Measurements from ENCODE around the gene POU4F3. TPM values are rescaled to one million over a fixed set of nuclear protein-coding genes. Genes with fewer than 3 reads are reported as not detected.
A peak's percentile ranks its signal among the peaks of the same experiment; 100 is the strongest.

The POU4F3 gene
- polyA plus RNA-seq, 3 donors: 0.05 TPM; not detected in 2

DNA sequence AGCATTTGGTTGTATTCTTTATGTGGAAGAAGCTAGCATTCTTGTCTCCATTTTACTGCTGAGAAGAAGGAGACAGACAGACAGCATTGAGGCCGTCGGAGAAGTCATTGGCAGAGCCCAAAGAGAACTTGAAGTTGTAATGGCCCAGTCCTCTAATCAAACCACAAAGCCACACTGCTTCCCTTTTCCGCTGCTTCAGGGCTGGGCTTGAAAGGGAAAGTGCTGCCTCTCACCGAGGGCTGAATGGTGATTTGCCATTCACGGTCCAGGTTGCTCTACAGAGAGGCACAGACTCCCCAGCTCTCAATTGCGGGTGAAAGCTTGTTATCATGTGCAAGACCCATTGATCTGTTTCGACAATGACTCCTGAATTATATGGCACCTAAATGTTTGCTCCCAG, 25.6 kb upstream of the POU4F3 start:
- peak overlapping the region; percentile 37 to 53 for H3K4me3 Mint-ChIP-seq
- H3K9ac ChIP-seq (ENCODE audit: insufficient read depth, low read length, poor library complexity, severe bottlenecking): no peak overlapping the region
- H3K27me3 ChIP-seq (ENCODE audit: control insufficient read depth in 2 of 2, insufficient read depth in 2 of 2, low read length in 2 of 2): peaks cover 4 to 17% of the 10 kb centered on the region in 2 donors
- no peak overlapping the region for H3K27ac Mint-ChIP-seq
- TF ChIP-seq, protein P1, sequence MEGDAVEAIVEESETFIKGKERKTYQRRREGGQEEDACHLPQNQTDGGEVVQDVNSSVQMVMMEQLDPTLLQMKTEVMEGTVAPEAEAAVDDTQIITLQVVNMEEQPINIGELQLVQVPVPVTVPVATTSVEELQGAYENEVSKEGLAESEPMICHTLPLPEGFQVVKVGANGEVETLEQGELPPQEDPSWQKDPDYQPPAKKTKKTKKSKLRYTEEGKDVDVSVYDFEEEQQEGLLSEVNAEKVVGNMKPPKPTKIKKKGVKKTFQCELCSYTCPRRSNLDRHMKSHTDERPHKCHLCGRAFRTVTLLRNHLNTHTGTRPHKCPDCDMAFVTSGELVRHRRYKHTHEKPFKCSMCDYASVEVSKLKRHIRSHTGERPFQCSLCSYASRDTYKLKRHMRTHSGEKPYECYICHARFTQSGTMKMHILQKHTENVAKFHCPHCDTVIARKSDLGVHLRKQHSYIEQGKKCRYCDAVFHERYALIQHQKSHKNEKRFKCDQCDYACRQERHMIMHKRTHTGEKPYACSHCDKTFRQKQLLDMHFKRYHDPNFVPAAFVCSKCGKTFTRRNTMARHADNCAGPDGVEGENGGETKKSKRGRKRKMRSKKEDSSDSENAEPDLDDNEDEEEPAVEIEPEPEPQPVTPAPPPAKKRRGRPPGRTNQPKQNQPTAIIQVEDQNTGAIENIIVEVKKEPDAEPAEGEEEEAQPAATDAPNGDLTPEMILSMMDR (IDR thresholded peaks at IDR 0.05): no peak
- H2AFZ ChIP-seq (ENCODE audit: insufficient read depth, low read depth, low read length, poor library complexity, severe bottlenecking): no peak overlapping the region
- H3K4me1 Mint-ChIP-seq: peaks cover 10% of the 10 kb centered on the region
- H3K4me1 ChIP-seq (ENCODE audit: control insufficient read depth in 1 of 2, insufficient read depth in 2 of 2, low read length in 2 of 2): peaks cover 3 to 10% of the 10 kb centered on the region in 2 donors
- H3K36me3 Mint-ChIP-seq: no peaks in the 10 kb centered on the region
- no peaks in the 10 kb centered on the region for H3K9me3 ChIP-seq (replicated peaks in 1 of 2; ENCODE audit: control insufficient read depth in 1 of 2, insufficient read depth in 1 of 2, low read length in 2 of 2)
- 3% methylated on average over 4 of the region's 7 CpGs for WGBS (ENCODE audit: insufficient coverage)
- peak; percentile 30 to 39 (median 31) for DNase-seq
- no peaks in the 10 kb centered on the region for H4K20me1 ChIP-seq (ENCODE audit: insufficient read depth, low read length)
- intact Hi-C loops (cut with micrococcal nuclease): no loop called here
- peak overlapping the region in 1 of 3 experiments; percentile 33 for H3K4me3 ChIP-seq (replicated peaks in 1 of 3; ENCODE audit: low read depth in 2 of 3, low read length in 3 of 3)
- H3K27ac ChIP-seq (ENCODE audit: low read depth in 1 of 2, low read length in 2 of 2): no peak overlapping the region
- peaks cover 17 to 39% (median 37%) of the 10 kb centered on the region in 3 donors for H3K27me3 Mint-ChIP-seq (ENCODE audit: low read depth in 3 of 3)
- peak overlapping the region; percentile 52 for H3K4me2 ChIP-seq (replicated peaks; ENCODE audit: extremely low read depth, low read length, poor library complexity, severe bottlenecking)
- H3K36me3 ChIP-seq (replicated peaks in 1 of 2; ENCODE audit: control insufficient read depth in 1 of 2, insufficient read depth in 2 of 2, low read length in 2 of 2): no peaks in the 10 kb centered on the region
- H3K9me3 Mint-ChIP-seq: no peaks in the 10 kb centered on the region
- H3K79me2 ChIP-seq (ENCODE audit: insufficient read depth, low read length): no peaks in the 10 kb centered on the region

DNA sequence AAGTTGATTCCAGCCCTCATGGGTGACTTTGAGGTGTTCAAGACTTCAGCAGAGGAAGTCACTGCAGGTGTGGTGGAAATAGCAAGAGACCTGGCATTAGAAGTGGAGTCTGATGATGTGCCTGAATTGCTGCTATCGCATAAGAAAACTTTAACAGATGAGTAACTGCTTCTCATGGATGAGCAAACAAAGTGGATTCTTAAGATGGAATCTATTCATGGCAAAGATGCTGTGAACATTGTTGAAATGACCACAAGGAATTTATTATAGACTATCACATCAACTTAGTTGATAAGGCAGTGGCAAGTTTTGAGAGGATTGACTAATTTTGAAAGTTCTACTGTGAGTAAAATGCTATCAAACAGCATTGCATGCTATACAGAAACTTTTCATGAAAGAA, 17.1 kb upstream of the POU4F3 start:
- peaks cover 0 to 4% (median 1%) of the 10 kb centered on the region in 7 donors for H3K9me3 Mint-ChIP-seq
- no peaks in the 10 kb centered on the region for H3K79me2 ChIP-seq (ENCODE audit: insufficient read depth, low read length)
- DNase-seq: no peak
- no peaks in the 10 kb centered on the region for H3K36me3 Mint-ChIP-seq
- intact Hi-C loops (cut with micrococcal nuclease): no loop called here
- no peak overlapping the region for H3K4me2 ChIP-seq (replicated peaks; ENCODE audit: extremely low read depth, low read length, poor library complexity, severe bottlenecking)
- H2AFZ ChIP-seq (ENCODE audit: insufficient read depth, low read depth, low read length, poor library complexity, severe bottlenecking): no peak overlapping the region
- H4K20me1 ChIP-seq (ENCODE audit: insufficient read depth, low read length): no peaks in the 10 kb centered on the region
- H3K9ac ChIP-seq (ENCODE audit: insufficient read depth, low read length, poor library complexity, severe bottlenecking): no peak overlapping the region
- no peaks in the 10 kb centered on the region for H3K4me1 ChIP-seq (ENCODE audit: control insufficient read depth in 1 of 2, insufficient read depth in 2 of 2, low read length in 2 of 2)
- H3K4me1 Mint-ChIP-seq: no peaks in the 10 kb centered on the region
- WGBS (ENCODE audit: insufficient coverage): no CpG with 5 or more reads among the region's 1 CpG
- TF ChIP-seq, protein P1 (IDR thresholded peaks at IDR 0.05): no peak
- no peaks in the 10 kb centered on the region for H3K36me3 ChIP-seq (replicated peaks in 1 of 2; ENCODE audit: control insufficient read depth in 1 of 2, insufficient read depth in 2 of 2, low read length in 2 of 2)
- no peak overlapping the region for H3K27ac Mint-ChIP-seq
- H3K27me3 Mint-ChIP-seq (ENCODE audit: low read depth in 3 of 3): peaks cover 5 to 15% (median 10%) of the 10 kb centered on the region in 3 donors
- H3K9me3 ChIP-seq (replicated peaks in 1 of 2; ENCODE audit: control insufficient read depth in 1 of 2, insufficient read depth in 1 of 2, low read length in 2 of 2): no peaks in the 10 kb centered on the region
- no peak overlapping the region for H3K27ac ChIP-seq (ENCODE audit: low read depth in 1 of 2, low read length in 2 of 2)
- peak overlapping the region in 1 of 2 donors; percentile 22 for H3K4me3 Mint-ChIP-seq
- peaks cover 0 to 6% of the 10 kb centered on the region in 2 donors for H3K27me3 ChIP-seq (ENCODE audit: control insufficient read depth in 2 of 2, insufficient read depth in 2 of 2, low read length in 2 of 2)
- H3K4me3 ChIP-seq (replicated peaks in 1 of 3; ENCODE audit: low read depth in 2 of 3, low read length in 3 of 3): no peak overlapping the region
